Vagina (tissue), 2 donors: ENCODE results near the gene CTNND2. TPM values are rescaled to one million over a fixed set of nuclear protein-coding genes. Genes with fewer than 3 reads are reported as not detected.

Source experiments
- DNase-seq, 2 donors: peaks; one replicate each; pipeline ENCODE4 v3.0.0-alpha.2; 2017; ENCODE audit errors: extremely low spot score in 2 of 2
- H3K27ac ChIP-seq: fragments of 200-600 bp; sonication (generic); one replicate; pipeline ENCODE4 v1.5.1; 2019
- H3K27me3 ChIP-seq: fragments of 200-600 bp; sonication (generic); one replicate; pipeline ENCODE4 v1.5.1; 2019
- H3K36me3 ChIP-seq, 2 donors: fragments of 200-600 bp; sonication (generic); one replicate each; pipeline ENCODE4 v1.5.1; 2017 to 2019
- H3K4me1 ChIP-seq: fragments of 200-600 bp; sonication (generic); one replicate; pipeline ENCODE4 v1.5.1; 2019
- H3K4me3 ChIP-seq, 2 donors: fragments of 200-600 bp; sonication (generic); 1 replicate in 1 of 2; 2 replicates in 1 of 2; pipeline ENCODE4 v1.5.1; 2016 to 2019
- H3K9me3 ChIP-seq: fragments of 200-600 bp; sonication (generic); one replicate; pipeline ENCODE4 v1.5.1; 2019
- POLR2A ChIP-seq, 2 donors: fragments of 450-650 bp; IDR thresholded peaks; one replicate each; pipeline ENCODE4 v1.6.1; 2017; ENCODE audit warnings: antibody characterized with exemption in 2 of 2, mild to moderate bottlenecking in 2 of 2, moderate library complexity in 2 of 2
- POLR2AphosphoS5 ChIP-seq, 2 donors: sonication (generic); formaldehyde crosslinking; IDR thresholded peaks; one replicate each; pipeline ENCODE4 v1.9.0; 2017; ENCODE audit warnings: antibody characterized with exemption in 2 of 2, mild to moderate bottlenecking in 2 of 2, low read depth in 1 of 2; ENCODE audit not compliant: insufficient read depth in 1 of 2
- intact Hi-C: fragments of 100-400 bp; cut with DNase I; formaldehyde crosslinking; loops from one replicate; pipeline ENCODE4 v1.15.1; 2023
- total RNA-seq: library from RNA; depleted of rRNA; stranded (reverse); fragments of >200 nt; gene quantifications from one replicate; pipeline ENCODE4 v1.2.3, GENCODE V29; 2016
- TF ChIP-seq, protein P1 (sequence below), 3 experiments: fragments of 450-650 bp in 2 of 3; fragments of 200-600 bp in 1 of 3; sonication (generic) in 1 of 3; IDR thresholded peaks; one replicate each; pipeline ENCODE4 v1.5.1; 2017 to 2019; ENCODE audit warnings: antibody characterized with exemption in 3 of 3, mild to moderate bottlenecking in 2 of 3, moderate library complexity in 2 of 3

Gene CTNND2
- total RNA-seq, 1 donor from 2014 or later = 1.7 TPM

DNA sequence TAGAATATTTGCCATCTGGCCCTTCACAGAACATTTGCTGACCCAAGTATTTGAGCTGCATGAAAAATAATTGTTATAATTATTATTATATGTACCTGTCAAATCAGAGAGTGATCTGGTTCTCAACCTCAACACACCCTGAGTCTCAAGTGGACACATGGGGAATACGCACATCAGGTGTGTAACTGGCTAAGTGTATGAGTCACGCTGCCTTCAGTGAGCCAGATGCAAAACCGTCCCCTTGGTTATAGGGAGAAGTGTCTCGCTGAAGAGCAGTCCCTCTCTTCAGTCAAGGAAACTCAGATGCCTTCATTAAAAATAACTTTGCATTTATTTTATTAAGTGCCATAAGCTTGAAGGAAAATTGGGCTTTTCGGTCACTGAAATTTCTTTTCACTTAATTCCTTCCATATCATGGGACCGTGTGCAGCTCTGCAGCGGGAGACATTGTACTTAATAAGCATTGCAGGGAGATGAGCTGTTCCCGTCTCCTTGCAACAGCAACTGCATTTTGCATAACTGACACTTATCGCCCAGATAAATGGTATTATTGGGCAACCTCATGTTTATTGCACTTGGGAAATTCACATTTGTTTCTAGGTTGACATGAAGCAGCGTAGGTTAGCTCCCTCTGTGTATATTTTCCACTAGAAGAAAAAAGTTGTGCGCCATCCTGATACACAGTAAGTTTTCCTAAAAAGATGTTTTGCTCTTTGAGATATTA lies 630.9 kb downstream of the CTNND2 start:
- H3K4me1 ChIP-seq = no peaks in the 10 kb centered on the region
- intact Hi-C loops = no loop called here
- no peaks in the 10 kb centered on the region for H3K27me3 ChIP-seq

DNA sequence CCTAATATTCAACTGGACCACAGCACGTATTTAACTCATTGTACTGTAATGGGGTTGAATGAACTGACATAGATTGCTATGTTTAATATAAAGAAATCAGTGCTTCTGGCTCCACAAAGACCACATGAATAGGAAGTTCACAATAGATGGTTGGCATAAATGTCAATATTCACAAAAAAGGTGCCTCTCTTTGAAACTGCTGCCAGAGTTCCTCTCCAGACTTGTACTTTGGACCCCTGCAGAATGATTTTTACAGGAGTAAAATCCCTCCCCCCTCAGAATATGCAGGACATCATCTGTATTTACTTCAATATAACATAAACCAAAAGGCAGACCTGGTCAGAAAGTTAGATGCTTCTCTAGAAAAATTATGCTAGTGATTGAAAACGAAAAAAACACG lies 634.7 kb downstream of the CTNND2 start:
- Histone ChIP-seq H3K4me3 (no peak overlapping the region), H3K9me3 (no peaks in the 10 kb centered on the region), H3K27ac (no peak overlapping the region), H3K27me3 (no peaks in the 10 kb centered on the region), H3K36me3 (no peaks in the 10 kb centered on the region), H3K4me1 (no peaks in the 10 kb centered on the region)
- TF ChIP-seq, protein P1, sequence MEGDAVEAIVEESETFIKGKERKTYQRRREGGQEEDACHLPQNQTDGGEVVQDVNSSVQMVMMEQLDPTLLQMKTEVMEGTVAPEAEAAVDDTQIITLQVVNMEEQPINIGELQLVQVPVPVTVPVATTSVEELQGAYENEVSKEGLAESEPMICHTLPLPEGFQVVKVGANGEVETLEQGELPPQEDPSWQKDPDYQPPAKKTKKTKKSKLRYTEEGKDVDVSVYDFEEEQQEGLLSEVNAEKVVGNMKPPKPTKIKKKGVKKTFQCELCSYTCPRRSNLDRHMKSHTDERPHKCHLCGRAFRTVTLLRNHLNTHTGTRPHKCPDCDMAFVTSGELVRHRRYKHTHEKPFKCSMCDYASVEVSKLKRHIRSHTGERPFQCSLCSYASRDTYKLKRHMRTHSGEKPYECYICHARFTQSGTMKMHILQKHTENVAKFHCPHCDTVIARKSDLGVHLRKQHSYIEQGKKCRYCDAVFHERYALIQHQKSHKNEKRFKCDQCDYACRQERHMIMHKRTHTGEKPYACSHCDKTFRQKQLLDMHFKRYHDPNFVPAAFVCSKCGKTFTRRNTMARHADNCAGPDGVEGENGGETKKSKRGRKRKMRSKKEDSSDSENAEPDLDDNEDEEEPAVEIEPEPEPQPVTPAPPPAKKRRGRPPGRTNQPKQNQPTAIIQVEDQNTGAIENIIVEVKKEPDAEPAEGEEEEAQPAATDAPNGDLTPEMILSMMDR (IDR thresholded peaks at IDR 0.05) = no peak
- TF ChIP-seq POLR2AphosphoS5 (IDR thresholded peaks at IDR 0.05; ENCODE audit: insufficient read depth in 1 of 2, low read depth in 1 of 2) (no peak), POLR2A (IDR thresholded peaks at IDR 0.05) (no peak)
- intact Hi-C loops = no loop called here
- DNase-seq = no peak

More for the DNA sequence above, 630.9 kb downstream of the CTNND2 start:
- no peaks in the 10 kb centered on the region for H3K9me3 ChIP-seq
- no peak overlapping the region for H3K27ac ChIP-seq
- H3K36me3 ChIP-seq = no peaks in the 10 kb centered on the region
- DNase-seq = no peak
- no peak overlapping the region for H3K4me3 ChIP-seq
- no peak for TF ChIP-seq POLR2AphosphoS5 (IDR thresholded peaks at IDR 0.05; ENCODE audit: insufficient read depth in 1 of 2, low read depth in 1 of 2)
- TF ChIP-seq, protein P1 (IDR thresholded peaks at IDR 0.05) = no peak
- no peak for TF ChIP-seq POLR2A (IDR thresholded peaks at IDR 0.05)

DNA sequence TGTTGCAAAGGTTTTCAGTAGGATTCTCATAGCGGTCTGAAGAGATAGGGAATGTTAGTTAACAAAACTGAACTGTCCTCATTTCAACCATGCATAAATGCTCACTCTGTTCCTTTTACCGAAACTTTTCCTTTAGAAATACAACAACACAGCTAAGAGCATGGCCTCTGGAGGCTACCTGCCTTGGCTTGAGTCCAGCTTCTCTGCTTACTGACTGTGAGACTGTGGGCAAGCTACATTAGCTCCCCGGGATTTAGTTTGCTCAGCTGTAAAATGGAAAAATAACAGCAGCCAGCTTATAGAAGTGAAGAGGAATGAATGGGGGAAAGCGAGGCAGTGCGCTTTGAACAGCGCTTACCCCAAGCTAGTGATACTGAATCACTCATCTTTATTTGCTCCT lies 635.4 kb downstream of the CTNND2 start:
- no peak for TF ChIP-seq POLR2A (IDR thresholded peaks at IDR 0.05)
- Histone ChIP-seq H3K9me3 (no peaks in the 10 kb centered on the region), H3K4me3 (no peak overlapping the region), H3K27ac (no peak overlapping the region), H3K27me3 (no peaks in the 10 kb centered on the region), H3K36me3 (no peaks in the 10 kb centered on the region), H3K4me1 (no peaks in the 10 kb centered on the region)
- no peak for DNase-seq
- intact Hi-C loops = no loop called here

DNA sequence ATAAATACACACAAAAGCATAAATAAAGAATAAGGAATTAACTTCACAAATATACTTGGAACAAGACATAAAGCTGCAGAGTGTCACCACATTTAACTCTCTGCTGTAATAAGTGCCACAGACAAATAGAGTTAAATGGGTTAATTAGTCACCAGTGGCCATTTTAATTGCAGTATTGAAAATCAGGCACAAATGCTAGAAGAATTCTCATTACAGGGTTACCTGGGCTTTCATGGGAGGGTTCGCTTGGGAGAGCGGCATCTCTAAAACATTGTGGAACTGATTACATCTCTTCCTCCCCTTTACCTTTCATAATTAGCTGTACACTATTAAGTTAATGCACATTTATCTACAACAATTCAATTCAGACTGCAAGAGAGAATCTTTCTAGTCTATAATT lies 637.9 kb downstream of the CTNND2 start:
- Histone ChIP-seq H3K9me3 (no peaks in the 10 kb centered on the region), H3K4me1 (no peaks in the 10 kb centered on the region), H3K4me3 (no peak overlapping the region), H3K27ac (no peak overlapping the region), H3K27me3 (no peaks in the 10 kb centered on the region), H3K36me3 (no peaks in the 10 kb centered on the region)
- TF ChIP-seq, protein P1 (IDR thresholded peaks at IDR 0.05) = no peak
- no peak for TF ChIP-seq POLR2A (IDR thresholded peaks at IDR 0.05)
- no peak for TF ChIP-seq POLR2AphosphoS5 (IDR thresholded peaks at IDR 0.05; ENCODE audit: insufficient read depth in 1 of 2, low read depth in 1 of 2)
- intact Hi-C loops = no loop called here
- DNase-seq = no peak

DNA sequence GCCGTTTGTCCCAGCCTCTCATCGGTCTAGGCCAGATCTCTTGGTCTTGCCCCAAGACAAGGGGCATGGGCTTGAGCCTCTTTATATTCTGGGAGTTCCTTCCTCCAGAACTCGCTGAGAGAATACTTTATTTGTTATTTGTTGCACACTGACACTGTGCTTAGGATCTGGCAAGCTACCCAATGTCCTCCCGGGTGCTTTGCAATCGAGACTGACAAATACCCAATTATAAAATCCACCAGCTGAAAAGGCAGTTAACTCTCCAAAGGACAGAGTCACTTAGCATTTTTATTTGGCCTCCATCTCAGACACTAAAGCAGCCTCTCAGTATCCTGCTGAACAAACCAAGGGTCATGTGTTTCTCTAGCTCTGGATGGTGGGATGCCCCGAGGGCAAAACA lies 643.0 kb downstream of the CTNND2 start:
- no peaks in the 10 kb centered on the region for H3K27me3 ChIP-seq
- DNase-seq = no peak
- intact Hi-C loops = no loop called here
- no peak overlapping the region for H3K27ac ChIP-seq
- no peaks in the 10 kb centered on the region for H3K4me1 ChIP-seq
- no peaks in the 10 kb centered on the region for H3K36me3 ChIP-seq
- H3K9me3 ChIP-seq = no peaks in the 10 kb centered on the region
- no peak overlapping the region for H3K4me3 ChIP-seq
- TF ChIP-seq, protein P1 (IDR thresholded peaks at IDR 0.05) = no peak
- TF ChIP-seq POLR2A (IDR thresholded peaks at IDR 0.05) = no peak
- TF ChIP-seq POLR2AphosphoS5 (IDR thresholded peaks at IDR 0.05; ENCODE audit: insufficient read depth in 1 of 2, low read depth in 1 of 2) = no peak
